Mesenchymal stem cell (in vitro differentiated cells and primary cell): ENCODE data around the gene RPL18.

Experiments
- DNase-seq: peaks from one replicate; pipeline ENCODE4 v3.0.0-alpha.2; 2013
- H2AFZ ChIP-seq: one replicate; pipeline ENCODE4 v1.6.1; 2013; ENCODE audit warnings: low read depth, mild to moderate bottlenecking, control low read depth, inconsistent platforms, low read length, moderate library complexity
- H2AK5ac ChIP-seq: 2 replicates; pipeline ENCODE4 v1.6.1; 2013; ENCODE audit warnings: low read length, moderate library complexity, mild to moderate bottlenecking, inconsistent platforms; ENCODE audit not compliant: severe bottlenecking
- H2BK120ac ChIP-seq: one replicate; pipeline ENCODE4 v1.6.1; 2013; ENCODE audit warnings: low read depth, mild to moderate bottlenecking, inconsistent platforms, low read length, moderate library complexity
- H2BK12ac ChIP-seq, 2 experiments: one replicate each; pipeline ENCODE4 v1.6.1; 2013; ENCODE audit warnings: inconsistent platforms in 2 of 2, low read length in 2 of 2, mild to moderate bottlenecking in 2 of 2, moderate library complexity in 2 of 2, control low read depth in 1 of 2
- H2BK15ac ChIP-seq: one replicate; pipeline ENCODE4 v1.6.1; 2013; ENCODE audit warnings: mild to moderate bottlenecking, low read depth, inconsistent platforms; ENCODE audit not compliant: poor library complexity, severe bottlenecking
- H2BK5ac ChIP-seq: 2 replicates; pipeline ENCODE4 v1.6.1; 2013; ENCODE audit warnings: low read depth, mild to moderate bottlenecking, low read length, control low read depth, inconsistent platforms; ENCODE audit not compliant: poor library complexity, severe bottlenecking
- H3K14ac ChIP-seq, 2 experiments: one replicate each; pipeline ENCODE4 v1.6.1; 2013; ENCODE audit warnings: inconsistent platforms in 2 of 2, low read length in 2 of 2, control low read depth in 1 of 2, mild to moderate bottlenecking in 1 of 2, moderate library complexity in 1 of 2
- H3K18ac ChIP-seq, 2 experiments: one replicate each; pipeline ENCODE4 v1.6.1; 2013; ENCODE audit warnings: inconsistent platforms in 2 of 2, low read length in 2 of 2, control low read depth in 1 of 2, low read depth in 1 of 2, mild to moderate bottlenecking in 1 of 2
- H3K23ac ChIP-seq, 2 experiments: one replicate each; pipeline ENCODE4 v1.6.1; 2013; ENCODE audit warnings: inconsistent platforms in 2 of 2, low read length in 2 of 2, mild to moderate bottlenecking in 2 of 2, moderate library complexity in 2 of 2, control low read depth in 1 of 2
- H3K27ac ChIP-seq: 2 replicates; pipeline ENCODE4 v1.5.1; 2013; ENCODE audit warnings: mild to moderate bottlenecking, moderate library complexity, low read length, control low read depth, inconsistent platforms; ENCODE audit not compliant: poor library complexity, severe bottlenecking
- H3K27me3 ChIP-seq, 2 experiments: 2 replicates each; pipeline versions ENCODE4 v1.6.1 to v1.7.0; 2013; ENCODE audit warnings: low read length in 2 of 2, mild to moderate bottlenecking in 2 of 2, moderate library complexity in 2 of 2, control low read depth in 1 of 2, inconsistent platforms in 1 of 2; ENCODE audit not compliant: control insufficient read depth in 1 of 2, insufficient read depth in 1 of 2
- H3K36me3 ChIP-seq, 2 experiments: 2 replicates each; pipeline versions ENCODE4 v1.6.1 to v1.7.0; 2013; ENCODE audit warnings: low read length in 2 of 2, control low read depth in 1 of 2, inconsistent platforms in 1 of 2, low read depth in 1 of 2, mild to moderate bottlenecking in 1 of 2; ENCODE audit not compliant: insufficient read depth in 2 of 2, control insufficient read depth in 1 of 2
- H3K4ac ChIP-seq, 2 experiments: one replicate each; pipeline ENCODE4 v1.6.1; 2013; ENCODE audit warnings: inconsistent platforms in 2 of 2, low read length in 2 of 2, mild to moderate bottlenecking in 2 of 2, moderate library complexity in 2 of 2, control low read depth in 1 of 2, low read depth in 1 of 2
- H3K4me1 ChIP-seq: 2 replicates; pipeline ENCODE4 v1.6.1; 2013; ENCODE audit warnings: low read depth, low read length, control low read depth; ENCODE audit not compliant: control insufficient read depth, insufficient read depth
- H3K4me2 ChIP-seq: 2 replicates; pipeline ENCODE4 v1.6.1; 2013; ENCODE audit warnings: low read length, mild to moderate bottlenecking, inconsistent platforms; ENCODE audit not compliant: poor library complexity, severe bottlenecking
- H3K4me3 ChIP-seq, 2 experiments: 2 replicates each; pipeline versions ENCODE4 v1.5.1 to v1.7.0; 2013; ENCODE audit warnings: low read length in 2 of 2, mild to moderate bottlenecking in 2 of 2, control low read depth in 1 of 2, low read depth in 1 of 2; ENCODE audit not compliant: insufficient read depth in 1 of 2
- H3K79me1 ChIP-seq: replicated peaks from 2 replicates; pipeline ENCODE4 v1.6.1; 2013; ENCODE audit warnings: mild to moderate bottlenecking, control low read depth, low read length, inconsistent platforms; ENCODE audit not compliant: poor library complexity, severe bottlenecking
- H3K9ac ChIP-seq: 2 replicates; pipeline ENCODE4 v1.7.0; 2013; ENCODE audit warnings: mild to moderate bottlenecking, low read length, moderate library complexity
- H3K9me3 ChIP-seq: 2 replicates; pipeline ENCODE4 v1.7.0; 2013; ENCODE audit warnings: mild to moderate bottlenecking, low read length; ENCODE audit not compliant: control insufficient read depth
- H4K8ac ChIP-seq: one replicate; pipeline ENCODE4 v1.6.1; 2013; ENCODE audit warnings: inconsistent platforms, mild to moderate bottlenecking, low read length, moderate library complexity
- H4K91ac ChIP-seq: one replicate; pipeline ENCODE4 v1.6.1; 2013; ENCODE audit warnings: mild to moderate bottlenecking, low read length, inconsistent platforms
- WGBS: methylation state at CpG from one replicate; pipeline ENCODE4 v1.1.7; 2013; ENCODE audit warnings: mixed read lengths; 5-methylcytosine and 5-hydroxymethylcytosine counted together

The RPL18 gene

DNA sequence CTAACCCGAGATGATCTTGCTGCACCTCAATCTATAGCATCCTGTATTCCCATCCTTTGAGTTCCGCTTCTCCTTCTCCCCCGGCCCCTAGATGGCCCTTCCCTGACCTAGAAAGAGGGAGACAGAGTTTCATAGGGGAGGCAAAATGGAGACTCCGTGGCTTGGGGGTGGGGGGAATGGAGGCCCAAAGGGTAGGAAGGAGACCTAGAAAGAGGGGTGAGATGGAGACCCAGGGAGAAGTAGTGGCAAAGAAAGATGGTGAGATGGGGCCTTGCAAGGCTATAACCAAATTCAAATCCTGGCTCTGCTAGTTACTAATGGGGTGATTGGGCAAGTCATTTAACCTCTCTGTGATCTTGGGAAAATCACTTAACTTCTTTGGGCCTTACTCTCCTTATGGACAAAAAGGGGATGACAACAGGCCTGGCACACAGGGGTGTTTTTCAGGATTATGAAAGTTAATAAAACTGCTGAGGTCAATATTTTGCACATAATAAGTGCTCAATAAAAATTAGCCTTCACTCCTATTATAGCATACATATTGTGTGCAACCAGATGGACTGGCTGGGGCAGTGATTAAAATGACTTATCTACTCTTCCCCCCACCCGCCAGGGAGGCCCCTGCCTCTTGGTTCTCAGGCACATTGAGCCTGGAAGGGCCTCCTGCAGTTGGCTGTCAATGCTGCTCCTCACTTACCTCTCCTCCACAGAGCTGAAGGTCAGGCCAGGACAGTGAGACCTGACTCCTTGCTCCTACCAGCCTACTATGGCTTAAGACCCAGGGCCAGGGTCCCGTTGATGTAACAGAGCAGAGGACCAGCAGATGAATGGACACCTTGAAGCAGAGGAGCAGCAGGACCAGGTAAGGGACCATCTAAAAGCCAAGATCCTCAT lies 961 bp upstream of the RPL18 start:
- Histone ChIP-seq H3K36me3 (peaks cover 28 to 36% of the 10 kb centered on the region in 2 experiments), H2AK5ac (peak overlapping the region; percentile 91), H3K4ac (peak overlapping the region; percentile 83 to 89), H4K91ac (peak overlapping the region; percentile 82), H4K8ac (peak overlapping the region; percentile 92), H3K9me3 (no peaks in the 10 kb centered on the region), H3K4me3 (peak overlapping the region; percentile 44 to 94), H3K4me1 (peaks cover 34% of the 10 kb centered on the region), H3K9ac (peak overlapping the region; percentile 96), H2BK15ac (peak overlapping the region; percentile 78), H2AFZ (no peak overlapping the region), H3K27me3 (no peaks in the 10 kb centered on the region), H3K27ac (peak overlapping the region; percentile 69), H3K79me1 (peaks cover 11% of the 10 kb centered on the region), H3K23ac (no peak overlapping the region), H3K14ac (no peak overlapping the region), H3K18ac (peak overlapping the region; percentile 78 to 80), H2BK5ac (no peak overlapping the region), H3K4me2 (peak overlapping the region; percentile 83), H2BK12ac (peak overlapping the region; percentile 37 to 59), H2BK120ac (no peak overlapping the region)
- peak; percentile 82 for DNase-seq
- 42% methylated on average over 5 of the region's 6 CpGs for WGBS

DNA sequence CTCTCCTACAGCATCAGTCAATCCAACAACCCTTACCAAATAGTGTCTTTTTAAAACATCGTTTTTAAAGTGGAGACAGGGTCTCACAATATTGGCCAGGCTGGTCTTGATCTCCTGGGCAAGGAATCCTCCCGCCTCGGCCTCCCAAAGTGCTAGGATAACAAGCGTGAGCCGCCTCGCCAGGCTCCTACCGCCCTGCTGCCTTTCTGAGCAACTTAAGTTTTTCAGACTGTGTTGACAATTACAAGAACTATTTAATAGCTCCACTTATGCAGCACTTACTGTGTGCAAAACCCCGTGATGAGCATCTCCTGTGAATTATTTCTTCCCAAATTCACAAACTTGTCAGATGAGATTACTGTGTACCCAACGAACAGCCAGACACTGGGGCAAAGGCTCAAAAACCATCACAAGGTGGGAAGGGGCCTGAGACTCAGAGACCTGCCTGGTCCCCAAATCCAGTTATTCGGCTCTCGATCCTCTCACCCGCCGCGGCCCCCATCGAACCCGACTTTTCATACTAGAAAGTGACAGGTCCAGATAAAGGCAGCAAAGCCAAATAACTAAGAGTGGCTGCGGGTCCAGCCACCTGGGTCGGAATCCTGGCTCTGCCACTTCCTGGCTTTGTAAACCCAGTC lies 581 bp downstream of the RPL18 start:
- Histone ChIP-seq H3K18ac (peak overlapping the region; percentile 46 to 96), H4K8ac (peak overlapping the region; percentile 95), H2AK5ac (peak overlapping the region; percentile 21), H3K14ac (peak overlapping the region in 1 of 2 experiments; percentile 50), H2AFZ (no peak overlapping the region), H4K91ac (peak overlapping the region; percentile 44), H3K4me2 (peak overlapping the region; percentile 86), H3K4me3 (peak overlapping the region; percentile 87 to 94), H3K4me1 (peaks cover 38% of the 10 kb centered on the region), H3K9ac (peak overlapping the region; percentile 100), H2BK12ac (no peak overlapping the region), H2BK15ac (no peak overlapping the region), H2BK120ac (no peak overlapping the region), H3K36me3 (peaks cover 39 to 44% of the 10 kb centered on the region in 2 experiments), H3K27me3 (no peaks in the 10 kb centered on the region), H3K79me1 (peaks cover 9% of the 10 kb centered on the region), H3K27ac (peak overlapping the region; percentile 94), H3K9me3 (no peaks in the 10 kb centered on the region), H3K4ac (peak overlapping the region; percentile 61 to 77), H3K23ac (peak overlapping the region in 1 of 2 experiments; percentile 23), H2BK5ac (no peak overlapping the region)
- no peak for DNase-seq
- WGBS: under 1% methylated on average over 18 of the region's 18 CpGs

- no peak overlapping the region for H3K27ac ChIP-seq
These were observed 1.6 kb downstream of the RPL18 start for GRCh38 chr19:48617146-48617937.

More at GRCh38 chr19:48617146-48617937, 1.6 kb downstream of the RPL18 start:
- Histone ChIP-seq H2BK12ac (no peak overlapping the region), H3K4me2 (peak overlapping the region; percentile 86), H3K9me3 (no peaks in the 10 kb centered on the region), H3K4ac (no peak overlapping the region), H4K8ac (no peak overlapping the region), H3K79me1 (peaks cover 8% of the 10 kb centered on the region), H2BK120ac (no peak overlapping the region), H3K18ac (no peak overlapping the region), H3K4me1 (peaks cover 38% of the 10 kb centered on the region), H3K27me3 (no peaks in the 10 kb centered on the region), H2AK5ac (peak overlapping the region; percentile 26), H2AFZ (no peak overlapping the region), H4K91ac (no peak overlapping the region), H3K4me3 (peak overlapping the region; percentile 42 to 94), H2BK15ac (no peak overlapping the region), H3K36me3 (peaks cover 37 to 51% of the 10 kb centered on the region in 2 experiments), H3K14ac (no peak overlapping the region), H2BK5ac (no peak overlapping the region), H3K23ac (peak overlapping the region in 1 of 2 experiments; percentile 23), H3K9ac (peak overlapping the region; percentile 100)
- DNase-seq: no peak
- 89% methylated on average over 18 of the region's 18 CpGs for whole genome bisulfite sequencing
